HG03039 (cell line): ENCODE data around the gene OLIG2.

Source experiments
- ATAC-seq: cut with Tn5 transposase; IDR thresholded peaks from one replicate; pipeline ENCODE4 v1.9.1; 2021; ENCODE audit warnings: mild to moderate bottlenecking, moderate library complexity; ENCODE audit not compliant: unreplicated experiment

OLIG2 gene

GRCh38 chr21:33063907-33064622, 38.3 kb downstream of the OLIG2 start:
- no peak for ATAC-seq

GRCh38 chr21:33064623-33065390, 39.1 kb downstream of the OLIG2 start:
- ATAC-seq, result no peak

- no peak for ATAC-seq
These were observed 41.3 kb downstream of the OLIG2 start for GRCh38 chr21:33067043-33067442.

- no peak for ATAC-seq
These were observed 41.7 kb downstream of the OLIG2 start for GRCh38 chr21:33067457-33067856.

GRCh38 chr21:33069243-33069642, 43.5 kb downstream of the OLIG2 start:
- ATAC-seq, result no peak

GRCh38 chr21:33069645-33069993, 43.9 kb downstream of the OLIG2 start:
- no peak for ATAC-seq

- no peak for ATAC-seq
These were observed 44.4 kb downstream of the OLIG2 start, which contains the start of gene OLIG1 for GRCh38 chr21:33069994-33070743. Gene OLIG1 (plus strand): TSS chr21:33070141. CDS start chr21:33070247, 106 bp downstream.

GRCh38 chr21:33070744-33070997, 44.9 kb downstream of the OLIG2 start:
- ATAC-seq, result no peak

GRCh38 chr21:33070998-33071769, 45.4 kb downstream of the OLIG2 start:
- ATAC-seq, result no peak

GRCh38 chr21:33071770-33072306, 46.1 kb downstream of the OLIG2 start:
- no peak for ATAC-seq

- no peak for ATAC-seq
These were observed 47.9 kb downstream of the OLIG2 start for GRCh38 chr21:33073636-33074035.

- no peak for ATAC-seq
These were observed 49.4 kb downstream of the OLIG2 start for GRCh38 chr21:33075128-33075527.

- ATAC-seq, result no peak
These were observed 50.0 kb downstream of the OLIG2 start for GRCh38 chr21:33075596-33076195.

- no peak for ATAC-seq
These were observed 51.0 kb downstream of the OLIG2 start for GRCh38 chr21:33076600-33077329.
